H1 (cell line): ENCODE results near the gene SPTLC3. TPM values are rescaled to one million over a fixed set of nuclear protein-coding genes. Genes with fewer than 3 reads are reported as not detected.
A peak's percentile ranks its signal among the peaks of the same experiment; 100 is the strongest.

ENCODE experiments used
- CTCF ChIA-PET: fragments of 300-600 bp; sonication (Branson Sonifier 250); formaldehyde crosslinking; loops from one replicate; lab custom pipeline; 2021; ENCODE audit not compliant: partially characterized antibody; lab: Charles Lee
- POLR2A ChIA-PET: fragments of 300-600 bp; sonication (Branson Sonifier 250); formaldehyde crosslinking; loops from one replicate; lab custom pipeline; 2021; ENCODE audit warnings: inconsistent platforms; ENCODE audit not compliant: partially characterized antibody; lab: Charles Lee
- DNase-seq, 2 experiments: peaks; one replicate each; pipeline versions ENCODE4 v3.0.0 to v3.0.0-alpha.2; 2010 to 2022; ENCODE audit warnings: low spot score in 2 of 2, low read depth in 1 of 2, mixed read lengths in 1 of 2
- FAIRE-seq: peaks from 2 replicates; lab custom pipeline; 2011; peaks lifted over from hg19 to GRCh38; lab: Jason Lieb, UNC
- H2AFZ ChIP-seq: 2 replicates; pipeline ENCODE4 v1.8.1; 2012; ENCODE audit warnings: low read length, inconsistent platforms
- H2AK5ac ChIP-seq: 2 replicates; pipeline ENCODE4 v1.6.1; 2013; ENCODE audit warnings: low read depth, low read length
- H2BK120ac ChIP-seq: replicated peaks from 2 replicates; pipeline ENCODE3; 2013; ENCODE audit warnings: low read depth, low read length, inconsistent platforms
- H2BK12ac ChIP-seq: 2 replicates; pipeline ENCODE4 v1.6.1; 2013; ENCODE audit warnings: low read depth, low read length
- H2BK15ac ChIP-seq: 2 replicates; pipeline ENCODE4 v1.6.1; 2013; ENCODE audit warnings: low read length
- H2BK20ac ChIP-seq: 2 replicates; pipeline ENCODE4 v1.6.1; 2013; ENCODE audit warnings: low read length
- H2BK5ac ChIP-seq: 2 replicates; pipeline ENCODE4 v1.6.1; 2013; ENCODE audit warnings: low read depth, low read length
- H3K14ac ChIP-seq: 2 replicates; pipeline ENCODE4 v1.6.1; 2013; ENCODE audit warnings: inconsistent platforms; ENCODE audit not compliant: insufficient read length
- H3K18ac ChIP-seq: 2 replicates; pipeline ENCODE4 v1.6.1; 2013; ENCODE audit warnings: low read length; ENCODE audit errors: extremely low read depth
- H3K23ac ChIP-seq: 2 replicates; pipeline ENCODE4 v1.6.1; 2013; ENCODE audit warnings: inconsistent platforms; ENCODE audit not compliant: insufficient read length
- H3K23me2 ChIP-seq: 2 replicates; pipeline ENCODE4 v1.6.1; 2013; ENCODE audit warnings: low read depth, low read length
- H3K27ac ChIP-seq: 2 replicates; pipeline ENCODE4 v1.6.1; 2011; ENCODE audit warnings: low read depth, low read length, inconsistent platforms
- H3K27me3 ChIP-seq, 4 experiments: replicated peaks in 1 of 4; 1 replicate in 1 of 4; 2 replicates in 3 of 4; pipeline versions ENCODE4 v1.6.1 to v1.8.1; 2011 to 2013; ENCODE audit warnings: low read length in 3 of 4, mild to moderate bottlenecking in 3 of 4, inconsistent platforms in 2 of 4, mixed read lengths in 2 of 4, moderate library complexity in 1 of 4; ENCODE audit not compliant: control insufficient read depth in 3 of 4, insufficient read depth in 3 of 4; ENCODE audit errors: extremely low read depth in 1 of 4
- H3K36me3 ChIP-seq, 4 experiments: 2 replicates each; pipeline versions ENCODE4 v1.6.1 to v1.8.1; 2011 to 2013; ENCODE audit warnings: mild to moderate bottlenecking in 4 of 4, low read length in 3 of 4, moderate library complexity in 2 of 4, control low read depth in 1 of 4, inconsistent platforms in 1 of 4; ENCODE audit not compliant: insufficient read depth in 4 of 4, control insufficient read depth in 2 of 4
- H3K4ac ChIP-seq: replicated peaks from 2 replicates; pipeline ENCODE3; 2013; ENCODE audit warnings: low read length, low read depth, mixed read lengths, inconsistent platforms; ENCODE audit not compliant: insufficient read length
- H3K4me1 ChIP-seq, 4 experiments: replicated peaks in 1 of 4; 1 replicate in 1 of 4; 2 replicates in 3 of 4; pipeline versions ENCODE4 v1.6.1 to v1.8.1; 2011 to 2013; ENCODE audit warnings: low read length in 3 of 4, inconsistent platforms in 2 of 4, mixed read lengths in 1 of 4; ENCODE audit not compliant: insufficient read depth in 4 of 4, control insufficient read depth in 3 of 4
- H3K4me2 ChIP-seq, 2 experiments: 2 replicates each; pipeline versions ENCODE4 v1.6.1 to v1.8.1; 2011 to 2013; ENCODE audit warnings: low read depth in 2 of 2, low read length in 2 of 2, control low read depth in 1 of 2, inconsistent platforms in 1 of 2, mild to moderate bottlenecking in 1 of 2; ENCODE audit not compliant: insufficient read depth in 1 of 2
- H3K4me3 ChIP-seq, 4 experiments: fragments of 200-600, 300-600 bp in 1 of 4; sonication (generic), shearing (Covaris generic), sonication (Bioruptor Twin) in 1 of 4; 2 replicates each; pipeline versions ENCODE4 v1.5.1 to v1.8.1; 2011 to 2016; ENCODE audit warnings: low read length in 4 of 4, low read depth in 3 of 4, control low read depth in 2 of 4, inconsistent platforms in 2 of 4, mild to moderate bottlenecking in 2 of 4, mixed read lengths in 1 of 4, moderate library complexity in 1 of 4; ENCODE audit not compliant: insufficient read depth in 2 of 4; ENCODE audit errors: extremely low read depth in 1 of 4
- H3K56ac ChIP-seq: replicated peaks from 2 replicates; pipeline ENCODE3; 2013; ENCODE audit warnings: low read depth, mild to moderate bottlenecking, mixed read lengths, low read length, inconsistent platforms; ENCODE audit not compliant: insufficient read length
- H3K79me1 ChIP-seq: 2 replicates; pipeline ENCODE4 v1.6.1; 2013; ENCODE audit warnings: low read depth, low read length, control low read depth
- H3K79me2 ChIP-seq, 2 experiments: 2 replicates each; pipeline versions ENCODE4 v1.6.1 to v1.8.1; 2012 to 2013; ENCODE audit warnings: low read length in 2 of 2, mild to moderate bottlenecking in 2 of 2, inconsistent platforms in 1 of 2; ENCODE audit not compliant: insufficient read depth in 2 of 2, control insufficient read depth in 1 of 2
- H3K9ac ChIP-seq, 4 experiments: replicated peaks in 1 of 4; 1 replicate in 1 of 4; 2 replicates in 3 of 4; pipeline versions ENCODE4 v1.6.1 to v1.8.1; 2011 to 2013; ENCODE audit warnings: low read depth in 3 of 4, low read length in 3 of 4, control low read depth in 2 of 4, mild to moderate bottlenecking in 2 of 4, moderate library complexity in 2 of 4, inconsistent platforms in 1 of 4; ENCODE audit errors: extremely low read depth in 1 of 4
- H3K9me3 ChIP-seq, 2 experiments: 2 replicates each; pipeline versions ENCODE4 v1.6.1 to v1.8.1; 2012 to 2013; ENCODE audit warnings: mild to moderate bottlenecking in 2 of 2, moderate library complexity in 2 of 2, control low read depth in 1 of 2, inconsistent platforms in 1 of 2, low read depth in 1 of 2, low read length in 1 of 2, mixed read lengths in 1 of 2; ENCODE audit not compliant: insufficient read depth in 2 of 2
- H4K20me1 ChIP-seq, 2 experiments: replicated peaks in 1 of 2; 2 replicates each; pipeline versions ENCODE3 to v1.8.1; 2011 to 2013; ENCODE audit warnings: inconsistent platforms in 2 of 2, low read length in 2 of 2, mild to moderate bottlenecking in 1 of 2; ENCODE audit not compliant: insufficient read depth in 2 of 2, control insufficient read depth in 1 of 2
- H4K5ac ChIP-seq: 2 replicates; pipeline ENCODE4 v1.6.1; 2013; ENCODE audit warnings: low read length, low read depth, mixed read lengths, inconsistent platforms; ENCODE audit not compliant: insufficient read length
- H4K8ac ChIP-seq: 2 replicates; pipeline ENCODE4 v1.8.0; 2013; ENCODE audit warnings: mild to moderate bottlenecking, moderate library complexity, low read length, inconsistent platforms; ENCODE audit not compliant: insufficient read depth; ENCODE audit errors: extremely low read depth
- H4K91ac ChIP-seq: replicated peaks from 2 replicates; pipeline ENCODE3; 2013; ENCODE audit warnings: low read length, mixed read lengths, inconsistent platforms; ENCODE audit not compliant: insufficient read length
- CHD1 ChIP-seq: IDR thresholded peaks from 2 replicates; pipeline ENCODE4 v1.6.1; 2012; ENCODE audit warnings: low read depth, low read length, improper control_type of control experiment
- EGR1 ChIP-seq: IDR thresholded peaks from 2 replicates; pipeline ENCODE4 v1.6.1; 2011; ENCODE audit warnings: low read depth, low read length, borderline replicate concordance
- GTF2F1 ChIP-seq: IDR thresholded peaks from 2 replicates; pipeline ENCODE4 v1.6.1; 2012; ENCODE audit warnings: low read depth, low read length, improper control_type of control experiment, borderline replicate concordance
- HDAC6 ChIP-seq: IDR thresholded peaks from one replicate; pipeline ENCODE4 v1.7.1; 2012; ENCODE audit warnings: low read depth, mild to moderate bottlenecking, inconsistent platforms, low read length, moderate library complexity
- JUN ChIP-seq: IDR thresholded peaks from 2 replicates; pipeline ENCODE4 v1.6.1; 2011; ENCODE audit warnings: low read depth, mild to moderate bottlenecking, improper control_type of control experiment, low read length
- RBBP5 ChIP-seq: IDR thresholded peaks from 2 replicates; pipeline ENCODE4 v1.7.1; 2012; ENCODE audit warnings: low read depth, mild to moderate bottlenecking, inconsistent platforms, low read length, moderate library complexity, borderline replicate concordance
- TAF1 ChIP-seq: IDR thresholded peaks from 2 replicates; pipeline ENCODE4 v1.6.1; 2011; ENCODE audit warnings: mild to moderate bottlenecking, low read depth, low read length
- ZNF274 ChIP-seq: IDR thresholded peaks from 2 replicates; pipeline ENCODE4 v1.7.0; 2012; ENCODE audit warnings: low read length, borderline replicate concordance; ENCODE audit errors: extremely low read depth
- WGBS, 2 experiments: shearing (Covaris generic) in 1 of 2; methylation state at CpG; one replicate each; pipeline versions ENCODE4 v1.1.6 to v1.1.7; 2013 to 2015; ENCODE audit warnings: low lambda C conversion rate in 2 of 2, mixed read lengths in 2 of 2, inconsistent platforms in 1 of 2, low coverage in 1 of 2, missing lambda C conversion rate in 1 of 2; ENCODE audit not compliant: insufficient replicate concordance in 2 of 2, insufficient coverage in 1 of 2, insufficient read length in 1 of 2; ENCODE audit errors: extremely low coverage in 1 of 2, missing lambda C conversion rate in 1 of 2; 5-methylcytosine and 5-hydroxymethylcytosine counted together
- polyA plus RNA-seq, 7 experiments: library from polyadenylated mRNA; depleted of rRNA in 3 of 7; stranded (reverse) in 5 of 7; unstranded in 2 of 7; fragments of >200 nt in 5 of 7; fragments of 200-250 nt in 2 of 7; gene quantifications; 1 replicate in 5 of 7; 2 replicates in 1 of 7; 4 replicates in 1 of 7; pipeline versions ENCODE4 v1.2.1 to v1.2.3, GENCODE V29; 2011 to 2013; ENCODE audit warnings: missing spikeins in 2 of 7, mixed read lengths in 2 of 7
- total RNA-seq: library from RNA; stranded (reverse); fragmentation: NEBNext Ultra II Directional; extraction: Animal tissue kit (Norgen Biotek cat#: 25700); gene quantifications from 2 replicates; pipeline ENCODE4 v1.2.1, GENCODE V29; 2021

SPTLC3 gene
- total and polyA plus RNA-seq, 2 of the 8 experiments (the other 6 are each of a cell fraction or from before 2014, with no cell fraction given), result 0.23 to 0.82 TPM

- Histone ChIP-seq H3K23me2 (no peaks in the 10 kb centered on the region), H3K79me1 (no peaks in the 10 kb centered on the region), H4K8ac (no peak overlapping the region), H4K91ac (no peak overlapping the region), H3K27me3 (no peaks in the 10 kb centered on the region), H2BK15ac (no peak overlapping the region), H4K5ac (no peak overlapping the region), H3K27ac (no peak overlapping the region), H3K23ac (no peak overlapping the region), H3K4me3 (no peak overlapping the region), H2BK20ac (no peak overlapping the region), H2AK5ac (no peak overlapping the region), H3K4ac (no peak overlapping the region), H3K79me2 (no peaks in the 10 kb centered on the region), H3K14ac (no peak overlapping the region), H3K4me2 (no peak overlapping the region), H3K18ac (no peak overlapping the region), H2AFZ (0 out of 2 replicates have a peak overlapping the region, but pooled peaks have one; percentile 42), H4K20me1 (no peaks in the 10 kb centered on the region), H3K4me1 (no peaks in the 10 kb centered on the region; a peak in 4 of 7 replicates), H3K56ac (no peak overlapping the region), H2BK5ac (no peak overlapping the region), H2BK120ac (no peak overlapping the region), H3K36me3 (no peaks in the 10 kb centered on the region; a peak in 1 of 8 replicates), H2BK12ac (no peak overlapping the region), H3K9me3 (no peaks in the 10 kb centered on the region), H3K9ac (no peak overlapping the region)
- ChIA-PET CTCF (interaction anchor here (0.7 to 5.4 kb wide), 16 partner anchors 9 to 692 kb away, joined by 3 to 53 read pairs (median 4); partner anchors contain the start of gene SPTLC3), POLR2A (no interaction called here)
- no peak for FAIRE-seq
- 82% methylated on average over 9 of the region's 9 CpGs; no CpG with 5 or more reads in 1 of the 2 experiments for WGBS, 2 experiments
- no peak for DNase-seq
- TF ChIP-seq JUN, result no peak
- TF ChIP-seq ZNF274, result no peak
- no peak for TF ChIP-seq CHD1
- TF ChIP-seq TAF1, result no peak
- TF ChIP-seq GTF2F1, result no peak
- no peak for TF ChIP-seq RBBP5
- TF ChIP-seq EGR1, result no peak
- TF ChIP-seq HDAC6, result no peak
Observed at GRCh38 chr20:13105039-13105438, 96.3 kb downstream of the SPTLC3 start.
